GM18858 (cell line): Measurements from ENCODE around the gene CLDN20.
"Not testable (repeated sequence)": the region's sequence is repeated elsewhere in the genome, so short reads cannot be mapped to it uniquely, and the experiment has no call there.

Experiments used
- ATAC-seq: cut with Tn5 transposase; IDR thresholded peaks from one replicate; pipeline ENCODE4 v1.9.1; 2021; ENCODE audit not compliant: unreplicated experiment

Gene CLDN20

GRCh38 chr6:155310596-155310995 is 46.8 kb downstream of the CLDN20 start:
- no peak for ATAC-seq

GRCh38 chr6:155311086-155311485 is 47.3 kb downstream of the CLDN20 start:
- no peak for ATAC-seq

DNA sequence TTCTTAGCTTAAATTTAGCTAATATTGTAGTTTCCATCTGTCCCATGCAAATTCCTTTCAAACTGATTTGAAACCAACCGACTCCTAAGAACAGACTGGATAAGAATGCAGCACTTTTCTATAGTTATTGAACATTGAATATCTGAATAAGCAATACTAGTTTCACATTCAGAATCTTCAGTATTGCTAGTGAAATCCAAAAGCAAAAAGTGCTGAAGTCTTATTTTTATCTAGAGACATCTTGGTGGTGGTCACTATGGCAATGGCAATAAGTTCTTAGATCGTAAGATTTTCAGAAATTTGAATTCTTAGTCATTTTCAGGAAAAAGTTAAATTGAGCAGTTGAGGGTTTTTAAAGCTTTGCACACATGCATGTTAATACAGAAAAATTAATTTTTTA is 47.8 kb downstream of the CLDN20 start:
- no peak for ATAC-seq

DNA sequence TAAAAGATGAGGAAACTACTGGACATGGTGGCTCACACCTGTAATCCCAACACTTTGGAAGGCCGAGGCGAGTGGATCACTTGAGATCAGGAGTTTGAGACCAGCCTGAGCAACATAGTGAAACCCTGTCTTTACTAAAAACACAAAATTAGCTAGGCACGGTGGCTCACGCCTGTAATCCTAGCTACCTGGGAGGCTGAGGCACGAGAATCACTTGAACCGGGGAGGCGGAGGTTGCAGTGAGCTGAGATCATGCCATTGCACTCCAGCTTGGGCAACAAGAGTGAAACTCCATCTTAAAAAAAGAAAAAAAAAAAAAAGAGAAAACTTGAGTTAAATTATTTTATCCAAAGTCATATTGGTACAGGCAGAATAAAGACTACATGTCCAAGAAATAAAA is 49.1 kb downstream of the CLDN20 start:
- not testable (repeated sequence) for ATAC-seq

- peak; percentile 5 for ATAC-seq
These were observed 49.8 kb downstream of the CLDN20 start for GRCh38 chr6:155313602-155314091.

DNA sequence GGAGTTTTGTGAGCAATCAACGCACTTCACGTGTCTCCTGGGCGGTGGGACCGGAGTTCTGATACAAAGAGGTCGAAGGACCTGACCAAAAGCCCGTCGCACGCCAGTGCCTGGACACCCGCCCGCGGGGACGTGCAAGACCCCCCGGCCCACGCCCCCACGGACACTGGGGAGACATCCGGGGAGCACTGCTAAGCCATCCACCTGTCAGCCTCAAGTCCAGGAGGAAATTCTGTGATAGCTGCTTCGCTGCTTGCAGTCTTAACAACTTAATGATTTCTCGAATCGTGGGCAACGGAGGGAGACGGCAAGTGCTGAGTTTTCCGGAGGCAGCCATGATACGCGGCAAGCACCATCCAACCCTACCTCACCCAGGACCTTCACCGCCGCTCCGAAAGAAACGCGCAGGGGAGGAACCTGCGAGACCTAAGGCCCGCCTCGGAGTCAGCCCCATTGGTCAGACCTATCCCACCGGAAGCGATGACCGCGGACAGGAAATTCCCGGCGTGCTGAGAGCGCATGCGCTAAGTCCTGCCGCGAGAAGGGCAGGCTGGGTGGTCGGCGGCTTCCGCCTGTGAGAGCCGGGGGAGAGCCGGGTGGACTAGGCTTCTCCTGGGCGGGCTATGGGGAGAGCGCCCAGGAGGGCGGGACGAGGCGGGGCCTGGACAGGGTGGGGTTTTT is 50.4 kb downstream of the CLDN20 start, which contains the start of gene TFB1M:
Gene TFB1M (minus strand): TSS at position 393 of the 681 bp plus-strand sequence. CDS start 56 bp downstream, at position 337.
- peak; percentile 89 for ATAC-seq

DNA sequence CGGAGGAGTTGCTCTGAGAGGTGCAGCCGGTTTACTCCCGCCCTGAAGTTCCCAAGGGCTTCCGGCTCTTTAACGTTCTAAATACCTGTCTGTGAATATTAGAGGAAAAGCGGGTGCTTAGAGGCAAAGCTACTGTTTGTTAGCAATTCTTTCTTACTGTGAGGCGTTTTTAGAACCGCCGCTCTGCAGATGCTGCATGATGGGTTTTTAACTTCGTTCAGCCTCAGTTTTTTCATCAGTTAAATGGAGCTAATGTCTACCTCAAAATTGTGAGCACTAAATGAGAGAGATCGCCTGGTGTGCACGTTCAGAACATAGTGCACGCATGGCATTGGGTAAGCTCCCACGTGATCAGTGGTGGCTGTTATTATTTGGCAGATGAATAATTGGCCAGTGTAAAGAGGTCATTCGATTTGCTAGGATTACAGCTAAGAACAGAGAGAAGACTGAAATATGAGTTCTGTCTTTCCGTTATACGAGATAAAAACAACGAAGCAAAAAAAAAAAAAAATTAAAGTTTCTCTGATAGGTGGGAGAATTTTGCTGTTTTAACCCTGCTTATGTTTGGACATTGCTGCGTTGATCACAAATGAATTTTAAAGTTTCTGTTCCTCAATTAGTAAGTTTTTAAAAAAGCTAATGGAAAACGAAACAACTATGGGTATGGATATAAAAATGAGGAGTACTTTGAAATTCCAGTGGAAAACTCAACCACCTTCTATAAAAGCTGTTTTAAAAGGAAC is 51.1 kb downstream of the CLDN20 start:
- ATAC-seq = peak; percentile 51

- ATAC-seq = no peak
These were observed 51.7 kb downstream of the CLDN20 start for GRCh38 chr6:155315516-155315871.

GRCh38 chr6:155316419-155316818 is 52.6 kb downstream of the CLDN20 start:
- no peak for ATAC-seq

DNA sequence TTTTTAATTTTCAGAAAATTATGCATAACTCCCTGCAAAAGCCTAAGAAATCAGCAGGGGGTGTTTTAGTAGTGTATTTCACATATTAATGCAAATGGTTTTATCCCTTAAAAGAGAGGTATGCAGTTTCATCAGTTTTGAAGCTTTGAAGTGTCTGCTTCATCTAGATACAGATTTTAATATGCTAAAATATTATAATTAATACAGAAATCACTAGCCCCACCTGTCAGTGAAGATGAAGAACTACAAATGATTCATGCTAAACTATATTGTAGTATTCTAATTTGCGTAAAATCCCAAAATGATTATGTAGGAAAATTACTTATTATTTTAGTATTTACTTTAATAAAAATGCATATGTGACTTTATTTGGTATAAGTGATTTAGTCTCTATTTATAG is 53.4 kb downstream of the CLDN20 start:
- no peak for ATAC-seq

GRCh38 chr6:155319902-155320301 is 56.1 kb downstream of the CLDN20 start:
- no peak for ATAC-seq

DNA sequence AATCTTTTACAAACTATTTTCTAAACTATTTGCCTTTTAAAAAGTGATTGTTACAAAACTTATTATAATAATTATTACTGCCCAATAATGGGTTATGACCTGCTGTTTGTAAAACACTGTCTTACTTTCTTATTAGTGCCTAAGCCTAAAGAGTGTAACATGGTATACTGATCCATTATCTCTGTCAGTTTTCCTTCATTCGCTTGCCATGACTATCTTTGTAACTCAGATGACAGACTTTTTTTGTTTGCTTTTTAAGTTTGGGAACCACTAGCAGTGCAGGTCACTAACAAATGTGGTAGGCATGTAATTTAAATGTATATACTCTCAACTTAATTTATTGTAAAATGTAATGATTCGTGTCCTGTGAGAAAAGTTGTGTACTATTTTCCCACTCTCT is 60.4 kb downstream of the CLDN20 start:
- ATAC-seq = no peak

DNA sequence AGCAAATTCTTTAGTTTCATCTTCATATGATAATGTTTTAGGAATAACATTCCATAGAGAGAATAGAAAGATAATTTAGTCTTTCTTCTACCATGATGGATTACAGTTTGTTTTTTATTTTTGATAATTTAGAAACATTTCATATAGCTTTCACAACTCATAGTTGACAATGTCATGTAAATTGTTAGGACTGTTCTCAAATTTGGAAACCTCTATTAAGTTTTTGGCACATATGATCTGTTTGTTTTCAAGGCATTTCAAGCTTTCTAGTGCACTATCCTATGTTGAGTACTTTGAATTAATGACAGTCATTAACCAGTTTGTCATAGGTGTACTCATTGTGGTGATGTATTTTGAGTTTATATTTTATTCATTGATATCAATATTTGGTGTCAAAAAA is 61.2 kb downstream of the CLDN20 start:
- no peak for ATAC-seq

GRCh38 chr6:155325700-155326516 is 62.1 kb downstream of the CLDN20 start:
- ATAC-seq = no peak
